RWPE2 (cell line): ENCODE data around the gene TCF25.

Experiments used
- ATAC-seq: fragments of 200-7000 bp; cut with Tn5 transposase; 3 replicates; pipeline ENCODE4 v1.9.1; 2021; ENCODE audit warnings: low read depth
- DNase-seq: peaks from one replicate; pipeline ENCODE4 v3.0.0-alpha.2; 2020; ENCODE audit warnings: low spot score
- H3K27ac ChIP-seq: fragments of 450-650 bp; 2 replicates; pipeline ENCODE4 v1.5.1; 2017; ENCODE audit warnings: mild to moderate bottlenecking; ENCODE audit not compliant: poor library complexity, severe bottlenecking
- H3K27me3 ChIP-seq: fragments of 250-450 bp; sonication (Bioruptor Pico); 2 replicates; pipeline ENCODE4 v1.5.1; 2021; ENCODE audit warnings: mild to moderate bottlenecking, moderate library complexity; ENCODE audit not compliant: insufficient read depth, poor library complexity, severe bottlenecking
- H3K36me3 ChIP-seq: fragments of 250-450 bp; sonication (Bioruptor Pico); 2 replicates; pipeline ENCODE4 v1.5.1; 2020; ENCODE audit warnings: low read depth, mild to moderate bottlenecking, moderate library complexity
- H3K4me1 ChIP-seq: fragments of 250-450 bp; sonication (Bioruptor Pico); 2 replicates; pipeline ENCODE4 v1.5.1; 2021; ENCODE audit warnings: mild to moderate bottlenecking, moderate library complexity; ENCODE audit not compliant: insufficient read depth, poor library complexity, severe bottlenecking
- H3K4me3 ChIP-seq: fragments of 250-450 bp; sonication (Bioruptor Pico); 2 replicates; pipeline ENCODE4 v1.5.1; 2021; ENCODE audit warnings: mild to moderate bottlenecking, moderate library complexity; ENCODE audit not compliant: severe bottlenecking
- H3K9me3 ChIP-seq: fragments of 250-450 bp; sonication (Bioruptor Pico); 2 replicates; pipeline ENCODE4 v1.5.1; 2021; ENCODE audit warnings: mild to moderate bottlenecking, moderate library complexity; ENCODE audit not compliant: severe bottlenecking
- TF ChIP-seq, protein P1 (sequence below): fragments of 450-650 bp; IDR thresholded peaks from one replicate; pipeline ENCODE4 v1.5.1; 2017; ENCODE audit warnings: mild to moderate bottlenecking, moderate library complexity; ENCODE audit not compliant: poor library complexity, severe bottlenecking

Gene TCF25

DNA sequence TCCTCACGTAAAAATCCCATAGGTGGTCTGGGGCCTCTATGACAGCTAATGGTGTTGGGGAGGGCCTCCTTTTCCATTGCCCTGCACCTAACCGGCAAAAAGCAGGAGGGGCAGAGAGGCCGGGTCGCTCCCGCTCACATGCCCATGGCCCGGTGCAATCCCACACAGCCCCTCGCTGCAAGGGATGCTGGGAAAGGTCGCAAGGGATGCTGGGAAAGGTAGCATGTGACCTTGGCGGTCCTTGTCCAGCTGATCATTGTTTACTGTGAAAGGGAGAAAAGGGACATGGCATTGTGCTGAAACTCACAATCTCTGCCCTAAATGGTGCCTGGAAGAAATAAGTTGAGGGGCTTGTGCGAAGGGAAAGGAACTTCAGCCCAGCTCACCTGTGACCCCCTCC, 85.2 kb downstream of the TCF25 start:
- Histone ChIP-seq H3K4me1 (no peaks in the 10 kb centered on the region), H3K4me3 (no peak overlapping the region), H3K27ac (no peak overlapping the region), H3K36me3 (peaks cover 40% of the 10 kb centered on the region), H3K9me3 (no peaks in the 10 kb centered on the region), H3K27me3 (no peaks in the 10 kb centered on the region)
- no peak for DNase-seq
- ATAC-seq, result no peak
- TF ChIP-seq, protein P1, sequence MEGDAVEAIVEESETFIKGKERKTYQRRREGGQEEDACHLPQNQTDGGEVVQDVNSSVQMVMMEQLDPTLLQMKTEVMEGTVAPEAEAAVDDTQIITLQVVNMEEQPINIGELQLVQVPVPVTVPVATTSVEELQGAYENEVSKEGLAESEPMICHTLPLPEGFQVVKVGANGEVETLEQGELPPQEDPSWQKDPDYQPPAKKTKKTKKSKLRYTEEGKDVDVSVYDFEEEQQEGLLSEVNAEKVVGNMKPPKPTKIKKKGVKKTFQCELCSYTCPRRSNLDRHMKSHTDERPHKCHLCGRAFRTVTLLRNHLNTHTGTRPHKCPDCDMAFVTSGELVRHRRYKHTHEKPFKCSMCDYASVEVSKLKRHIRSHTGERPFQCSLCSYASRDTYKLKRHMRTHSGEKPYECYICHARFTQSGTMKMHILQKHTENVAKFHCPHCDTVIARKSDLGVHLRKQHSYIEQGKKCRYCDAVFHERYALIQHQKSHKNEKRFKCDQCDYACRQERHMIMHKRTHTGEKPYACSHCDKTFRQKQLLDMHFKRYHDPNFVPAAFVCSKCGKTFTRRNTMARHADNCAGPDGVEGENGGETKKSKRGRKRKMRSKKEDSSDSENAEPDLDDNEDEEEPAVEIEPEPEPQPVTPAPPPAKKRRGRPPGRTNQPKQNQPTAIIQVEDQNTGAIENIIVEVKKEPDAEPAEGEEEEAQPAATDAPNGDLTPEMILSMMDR, result no peak

DNA sequence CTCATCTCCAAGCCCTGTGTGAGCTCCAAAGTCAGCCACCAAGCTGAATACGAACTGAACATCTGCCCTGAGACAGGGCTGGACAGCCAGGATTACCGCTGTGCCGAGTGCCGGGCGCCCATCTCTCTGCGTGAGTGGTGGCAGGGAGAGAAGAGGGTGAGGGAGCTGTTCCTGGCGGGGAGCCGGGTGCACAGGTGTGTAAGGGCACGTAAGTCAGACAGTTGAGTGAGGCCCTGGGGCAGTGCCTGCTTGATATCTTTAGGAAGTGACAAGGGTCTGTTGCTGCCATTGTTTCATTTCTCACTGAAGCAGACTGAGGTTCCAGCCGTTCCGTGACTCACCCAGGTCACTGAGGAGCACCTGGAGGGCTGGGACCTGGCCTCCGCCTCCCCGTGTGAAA, 87.6 kb downstream of the TCF25 start:
- Histone ChIP-seq H3K27me3 (no peaks in the 10 kb centered on the region), H3K4me1 (no peaks in the 10 kb centered on the region), H3K4me3 (no peak overlapping the region), H3K27ac (no peak overlapping the region), H3K9me3 (no peaks in the 10 kb centered on the region), H3K36me3 (peaks cover 33% of the 10 kb centered on the region)
- ATAC-seq (no peak), DNase-seq (no peak)
- TF ChIP-seq, protein P1, result no peak
